Activated CD8-positive, alpha-beta T cell treated with anti-CD3 and anti-CD28 coated beads, Interleukin-2, amount 10 ng/mL, durations not matched to agents 7 days and 5 days (primary cell): Measurements from ENCODE around the gene LRRC7. TPM values are rescaled to one million over a fixed set of nuclear protein-coding genes. Genes with fewer than 3 reads are reported as not detected.

Experiments used
- ATAC-seq: fragments of 150-1000 bp; cut with Tn5 transposase; one replicate; pipeline ENCODE4 v1.10.0; 2021; ENCODE audit warnings: moderate library complexity
- CTCF ChIA-PET: fragments of 350-600 bp; sonication (Branson Sonifier 250); formaldehyde crosslinking; loops from one replicate; lab custom pipeline; 2021; ENCODE audit warnings: antibody characterized with exemption; lab: Charles Lee
- POLR2A ChIA-PET: fragments of 350-600 bp; sonication (Branson Sonifier 250); formaldehyde crosslinking; loops from one replicate; lab custom pipeline; 2021; ENCODE audit warnings: antibody characterized with exemption; lab: Charles Lee
- DNase-seq: peaks from one replicate; pipeline ENCODE4 v3.0.0-alpha.2; 2020
- H3K27ac Mint-ChIP-seq: one replicate; pipeline ENCODE4 v1.8.0; 2021; ENCODE audit warnings: mild to moderate bottlenecking, mixed read lengths
- H3K27me3 Mint-ChIP-seq: one replicate; pipeline ENCODE4 v1.8.0; 2021; ENCODE audit warnings: low read depth, mixed read lengths
- H3K36me3 Mint-ChIP-seq: one replicate; pipeline ENCODE4 v1.8.0; 2021; ENCODE audit warnings: low read depth, mixed read lengths
- H3K4me1 Mint-ChIP-seq: one replicate; pipeline ENCODE4 v1.8.0; 2021; ENCODE audit warnings: low read depth, mixed read lengths
- H3K4me3 Mint-ChIP-seq: one replicate; pipeline ENCODE4 v1.8.0; 2021; ENCODE audit warnings: mild to moderate bottlenecking, mixed read lengths
- H3K9me3 Mint-ChIP-seq: one replicate; pipeline ENCODE4 v1.8.0; 2022; ENCODE audit warnings: mixed read lengths; ENCODE audit not compliant: insufficient read depth
- total RNA-seq, 2 experiments: library from RNA; stranded (reverse); gene quantifications; one replicate each; pipeline ENCODE4 v1.2.3, GENCODE V29; 2021

Gene LRRC7
- total RNA-seq, 2 experiments from 2014 or later = 0.08 to 0.16 TPM

DNA sequence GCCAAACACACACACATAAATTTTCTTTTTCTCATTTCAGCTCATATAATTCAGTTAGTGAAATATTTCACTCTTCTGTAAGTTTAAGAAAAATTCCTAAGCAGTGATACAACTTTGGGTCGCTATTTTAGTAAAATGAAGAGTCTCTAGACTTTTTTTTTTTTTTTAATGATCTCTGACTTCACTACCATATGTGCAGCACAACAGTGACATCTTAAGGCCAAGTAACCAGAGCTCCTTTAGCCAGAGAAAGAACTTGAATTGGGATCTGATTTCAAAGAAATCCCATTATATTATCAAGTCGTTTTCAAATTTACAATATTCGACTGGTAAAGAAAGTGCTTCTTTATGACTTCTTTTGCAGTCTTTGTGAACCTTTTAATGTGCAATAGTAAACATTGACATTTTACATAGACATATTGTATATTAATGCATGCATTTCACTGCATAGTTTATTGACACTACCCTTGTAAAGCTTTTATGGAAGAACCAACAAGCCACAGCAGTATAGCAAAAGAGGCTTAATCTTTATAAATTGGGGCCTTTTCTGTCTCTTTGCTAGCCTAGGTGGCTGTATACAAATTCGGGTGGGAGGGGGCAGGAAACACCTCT, 575.4 kb downstream of the LRRC7 start:
- peaks cover 2% of the 10 kb centered on the region for H3K36me3 Mint-ChIP-seq
- no peaks in the 10 kb centered on the region for H3K27me3 Mint-ChIP-seq
- CTCF ChIA-PET = interaction anchor here (1.9 kb wide), 1 partner anchor 10 kb away, joined by 9 read pairs; no protein-coding TSS in a partner anchor
- ATAC-seq = no peak
- POLR2A ChIA-PET = no interaction called here
- H3K4me3 Mint-ChIP-seq = no peak overlapping the region
- H3K4me1 Mint-ChIP-seq = no peaks in the 10 kb centered on the region
- H3K27ac Mint-ChIP-seq = no peak overlapping the region
- no peak for DNase-seq
- no peaks in the 10 kb centered on the region for H3K9me3 Mint-ChIP-seq

DNA sequence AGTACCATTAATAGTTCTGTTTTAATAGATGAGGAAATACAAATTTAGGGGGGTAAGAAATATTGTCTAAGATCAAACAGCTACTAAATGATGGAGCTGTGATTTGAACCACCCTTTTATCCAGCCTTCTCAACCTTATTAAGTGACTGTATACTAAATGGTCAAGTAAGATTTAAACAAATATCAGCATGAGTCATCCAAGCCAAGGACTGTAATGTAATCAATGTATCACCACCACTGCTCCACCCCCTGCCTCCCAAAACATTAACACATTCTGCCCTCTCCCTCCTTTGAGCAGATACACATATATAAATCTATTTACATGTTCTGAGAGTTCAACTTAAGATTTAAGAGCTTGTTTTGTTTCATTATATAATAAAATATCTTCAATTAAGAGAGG, 578.8 kb downstream of the LRRC7 start:
- CTCF ChIA-PET = no interaction called here
- POLR2A ChIA-PET = no interaction called here
- H3K4me3 Mint-ChIP-seq = no peak overlapping the region

GRCh38 chr1:70150444-70150843, 582.7 kb downstream of the LRRC7 start:
- ATAC-seq (no peak), DNase-seq (no peak)
- H3K4me3 Mint-ChIP-seq = no peak overlapping the region
- H3K36me3 Mint-ChIP-seq = peaks cover 12% of the 10 kb centered on the region
- H3K9me3 Mint-ChIP-seq = no peaks in the 10 kb centered on the region
- H3K27ac Mint-ChIP-seq = no peak overlapping the region
- H3K27me3 Mint-ChIP-seq = no peaks in the 10 kb centered on the region
- CTCF ChIA-PET = interaction anchor here (0.9 kb wide), 1 partner anchor 9 kb away, joined by 4 read pairs; no protein-coding TSS in a partner anchor
- POLR2A ChIA-PET = no interaction called here
- H3K4me1 Mint-ChIP-seq = no peaks in the 10 kb centered on the region

More for the DNA sequence above, 578.8 kb downstream of the LRRC7 start:
- Mint-ChIP-seq H3K4me1 (no peaks in the 10 kb centered on the region), H3K9me3 (no peaks in the 10 kb centered on the region), H3K36me3 (peaks cover 10% of the 10 kb centered on the region), H3K27ac (no peak overlapping the region), H3K27me3 (no peaks in the 10 kb centered on the region)
- ATAC-seq (no peak), DNase-seq (no peak)

GRCh38 chr1:70153739-70154138, 586.0 kb downstream of the LRRC7 start:
- H3K27ac Mint-ChIP-seq = no peak overlapping the region
- H3K27me3 Mint-ChIP-seq = no peaks in the 10 kb centered on the region
- H3K36me3 Mint-ChIP-seq = peaks cover 6% of the 10 kb centered on the region
- no peaks in the 10 kb centered on the region for H3K9me3 Mint-ChIP-seq
- H3K4me3 Mint-ChIP-seq = no peak overlapping the region
- no peak for ATAC-seq
- H3K4me1 Mint-ChIP-seq = no peaks in the 10 kb centered on the region
- DNase-seq = no peak
- ChIA-PET CTCF (no interaction called here), POLR2A (interaction anchor here (0.6 kb wide), 1 partner anchor 47 kb away, joined by 3 read pairs; no protein-coding TSS in a partner anchor)

GRCh38 chr1:70156529-70157120, 588.9 kb downstream of the LRRC7 start:
- Mint-ChIP-seq H3K27ac (no peak overlapping the region), H3K36me3 (peaks cover 4% of the 10 kb centered on the region), H3K9me3 (no peaks in the 10 kb centered on the region), H3K27me3 (no peaks in the 10 kb centered on the region), H3K4me3 (no peak overlapping the region), H3K4me1 (no peaks in the 10 kb centered on the region)
- POLR2A ChIA-PET = no interaction called here
- CTCF ChIA-PET = no interaction called here
- no peak for DNase-seq
- no peak for ATAC-seq

GRCh38 chr1:70164350-70164749, 596.6 kb downstream of the LRRC7 start:
- ChIA-PET CTCF (no interaction called here), POLR2A (no interaction called here)
- Mint-ChIP-seq H3K4me1 (no peaks in the 10 kb centered on the region), H3K9me3 (no peaks in the 10 kb centered on the region), H3K27me3 (no peaks in the 10 kb centered on the region), H3K4me3 (no peak overlapping the region), H3K27ac (no peak overlapping the region), H3K36me3 (peaks cover 6% of the 10 kb centered on the region)
- no peak for ATAC-seq
- DNase-seq = no peak

DNA sequence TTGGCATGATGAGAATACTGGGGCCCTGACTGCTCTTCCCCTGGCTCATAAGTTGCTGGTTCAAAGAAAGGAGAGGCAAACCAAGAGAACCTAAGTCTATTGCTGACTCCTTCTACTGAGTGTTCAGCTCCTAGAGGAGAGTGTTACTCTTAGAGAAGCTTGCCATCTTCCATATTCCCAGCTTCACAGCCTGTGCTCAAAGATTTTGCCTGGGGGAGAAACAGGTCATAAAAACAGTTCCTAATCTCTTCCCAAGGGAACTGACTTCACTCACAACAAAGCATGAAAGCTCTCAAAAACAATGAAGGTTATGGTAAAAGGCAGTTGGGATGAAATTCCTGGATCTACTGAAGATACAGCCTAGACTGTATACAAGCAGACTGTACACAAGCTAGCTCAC, 600.6 kb downstream of the LRRC7 start:
- Mint-ChIP-seq H3K4me1 (no peaks in the 10 kb centered on the region), H3K27me3 (no peaks in the 10 kb centered on the region), H3K4me3 (no peak overlapping the region), H3K27ac (no peak overlapping the region), H3K9me3 (no peaks in the 10 kb centered on the region), H3K36me3 (peaks cover 3% of the 10 kb centered on the region)
- no peak for DNase-seq
- no peak for ATAC-seq
- CTCF ChIA-PET = no interaction called here
- POLR2A ChIA-PET = interaction anchor here (0.6 kb wide), 1 partner anchor 46 kb away, joined by 3 read pairs; no protein-coding TSS in a partner anchor

DNA sequence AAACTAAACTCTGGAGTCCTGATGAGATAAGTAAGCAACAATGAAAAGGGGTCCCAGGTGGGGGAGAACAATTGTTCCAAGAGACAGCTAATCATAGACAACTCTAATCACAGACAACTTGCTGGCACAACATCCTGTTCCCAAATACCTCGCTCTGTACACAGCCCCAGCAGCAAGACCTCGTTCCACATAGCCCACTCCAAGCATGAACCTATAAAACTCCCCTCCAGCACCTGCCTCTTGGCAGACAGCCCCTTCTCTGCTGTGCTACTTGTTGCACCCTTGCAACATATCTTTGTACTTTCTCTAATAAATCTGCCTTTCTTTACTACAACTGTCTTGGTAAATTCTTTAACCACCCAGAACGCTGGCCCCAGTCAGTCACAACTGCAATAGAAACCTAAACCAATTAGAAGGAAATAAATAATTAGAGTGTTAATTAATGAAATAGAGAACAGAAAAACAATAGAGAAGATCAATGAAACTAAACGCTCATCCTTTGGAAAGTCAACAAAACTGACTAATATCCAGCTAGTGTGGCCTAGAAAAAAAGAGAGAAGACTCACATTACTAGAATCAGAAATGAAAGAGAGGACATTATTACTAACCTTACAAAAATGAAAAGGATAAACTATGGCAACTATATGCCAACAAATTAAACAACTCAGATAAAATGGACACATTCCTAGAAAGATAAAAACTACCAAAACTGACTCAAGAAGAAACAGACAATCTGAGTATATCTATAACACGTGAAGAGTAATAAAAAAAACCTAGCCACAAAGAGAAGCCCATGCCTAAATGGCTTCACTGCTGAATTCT, 601.5 kb downstream of the LRRC7 start:
- Mint-ChIP-seq H3K27me3 (no peaks in the 10 kb centered on the region), H3K4me3 (no peak overlapping the region), H3K4me1 (no peaks in the 10 kb centered on the region), H3K36me3 (peaks cover 7% of the 10 kb centered on the region), H3K9me3 (no peaks in the 10 kb centered on the region), H3K27ac (no peak overlapping the region)
- POLR2A ChIA-PET = interaction anchor here (0.6 kb wide), 1 partner anchor 47 kb away, joined by 3 read pairs; no protein-coding TSS in a partner anchor
- CTCF ChIA-PET = no interaction called here
- ATAC-seq (no peak), DNase-seq (no peak)

GRCh38 chr1:70171512-70171911, 603.8 kb downstream of the LRRC7 start:
- ATAC-seq (no peak), DNase-seq (no peak)
- POLR2A ChIA-PET = no interaction called here
- H3K4me3 Mint-ChIP-seq = no peak overlapping the region
- H3K27me3 Mint-ChIP-seq = no peaks in the 10 kb centered on the region
- H3K9me3 Mint-ChIP-seq = no peaks in the 10 kb centered on the region
- no peaks in the 10 kb centered on the region for H3K4me1 Mint-ChIP-seq
- H3K36me3 Mint-ChIP-seq = peaks cover 12% of the 10 kb centered on the region
- H3K27ac Mint-ChIP-seq = no peak overlapping the region
- CTCF ChIA-PET = no interaction called here
